ENCODE data around the gene BAHCC1. TPM values are rescaled to one million over a fixed set of nuclear protein-coding genes. Genes with fewer than 3 reads are reported as not detected.

BAHCC1 gene
- total RNA-seq, 2 experiments from 2014 or later: 0.40 to 0.65 TPM

DNA sequence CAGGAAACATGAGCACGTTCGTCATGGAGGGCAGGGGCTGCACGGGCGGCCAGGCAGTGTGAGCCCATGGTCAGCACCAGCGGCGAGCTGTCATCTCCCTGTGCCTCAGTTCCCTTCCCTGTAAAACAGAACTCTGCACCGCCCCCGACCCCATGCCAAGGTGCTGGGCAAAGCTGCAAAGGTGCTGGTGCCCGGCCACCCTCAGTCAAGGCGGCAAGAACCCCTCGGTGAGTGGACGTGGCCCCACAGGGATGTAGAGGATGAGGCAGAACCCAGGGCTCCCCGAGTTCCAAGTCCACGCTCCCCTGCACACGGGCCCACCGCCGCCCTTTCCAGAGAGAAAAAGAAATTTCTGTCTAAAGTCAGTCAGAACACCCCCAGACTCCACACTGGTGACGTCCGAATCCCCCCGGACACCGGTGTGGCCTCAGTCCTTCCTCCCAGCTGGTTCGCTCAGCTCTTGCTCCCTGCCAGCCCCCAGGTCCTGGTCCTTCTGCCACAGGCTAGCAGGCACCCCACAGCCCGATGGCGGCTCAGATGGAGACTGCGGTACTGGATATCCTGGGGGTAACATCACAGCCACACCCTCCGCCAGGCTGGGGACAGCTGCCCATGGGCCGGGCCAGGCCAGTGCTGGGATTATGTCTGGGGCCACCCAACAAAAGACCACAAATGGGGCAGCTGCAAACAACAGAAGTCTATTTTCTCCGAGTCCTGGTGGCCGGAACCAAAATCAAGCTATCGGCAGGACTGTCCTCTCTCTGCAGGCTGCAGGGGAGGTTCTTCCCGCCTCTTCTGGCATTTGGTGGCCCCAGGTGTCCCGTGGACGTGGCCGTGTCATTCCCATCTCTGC, 14.4 kb upstream of the BAHCC1 start:
- H3K36me3 Mint-ChIP-seq (ENCODE audit: low read depth): no peaks in the 10 kb centered on the region
- no peak overlapping the region for H3K4me3 Mint-ChIP-seq
- DNase-seq (no peak), ATAC-seq (no peak)
- CTCF ChIA-PET: no interaction called here
- H3K4me1 Mint-ChIP-seq (ENCODE audit: low read depth): no peaks in the 10 kb centered on the region
- POLR2A ChIA-PET: interaction anchor here (0.6 kb wide), 1 partner anchor 163 kb away, joined by 3 read pairs; no protein-coding TSS in a partner anchor
- H3K27me3 Mint-ChIP-seq: peaks cover 17% of the 10 kb centered on the region
- intact Hi-C loops (cut with micrococcal nuclease): no loop called here
- TF ChIP-seq, protein P1, sequence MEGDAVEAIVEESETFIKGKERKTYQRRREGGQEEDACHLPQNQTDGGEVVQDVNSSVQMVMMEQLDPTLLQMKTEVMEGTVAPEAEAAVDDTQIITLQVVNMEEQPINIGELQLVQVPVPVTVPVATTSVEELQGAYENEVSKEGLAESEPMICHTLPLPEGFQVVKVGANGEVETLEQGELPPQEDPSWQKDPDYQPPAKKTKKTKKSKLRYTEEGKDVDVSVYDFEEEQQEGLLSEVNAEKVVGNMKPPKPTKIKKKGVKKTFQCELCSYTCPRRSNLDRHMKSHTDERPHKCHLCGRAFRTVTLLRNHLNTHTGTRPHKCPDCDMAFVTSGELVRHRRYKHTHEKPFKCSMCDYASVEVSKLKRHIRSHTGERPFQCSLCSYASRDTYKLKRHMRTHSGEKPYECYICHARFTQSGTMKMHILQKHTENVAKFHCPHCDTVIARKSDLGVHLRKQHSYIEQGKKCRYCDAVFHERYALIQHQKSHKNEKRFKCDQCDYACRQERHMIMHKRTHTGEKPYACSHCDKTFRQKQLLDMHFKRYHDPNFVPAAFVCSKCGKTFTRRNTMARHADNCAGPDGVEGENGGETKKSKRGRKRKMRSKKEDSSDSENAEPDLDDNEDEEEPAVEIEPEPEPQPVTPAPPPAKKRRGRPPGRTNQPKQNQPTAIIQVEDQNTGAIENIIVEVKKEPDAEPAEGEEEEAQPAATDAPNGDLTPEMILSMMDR (IDR thresholded peaks at IDR 0.05): no peak
- H3K27ac Mint-ChIP-seq: no peak overlapping the region
- H3K9me3 Mint-ChIP-seq: no peaks in the 10 kb centered on the region

DNA sequence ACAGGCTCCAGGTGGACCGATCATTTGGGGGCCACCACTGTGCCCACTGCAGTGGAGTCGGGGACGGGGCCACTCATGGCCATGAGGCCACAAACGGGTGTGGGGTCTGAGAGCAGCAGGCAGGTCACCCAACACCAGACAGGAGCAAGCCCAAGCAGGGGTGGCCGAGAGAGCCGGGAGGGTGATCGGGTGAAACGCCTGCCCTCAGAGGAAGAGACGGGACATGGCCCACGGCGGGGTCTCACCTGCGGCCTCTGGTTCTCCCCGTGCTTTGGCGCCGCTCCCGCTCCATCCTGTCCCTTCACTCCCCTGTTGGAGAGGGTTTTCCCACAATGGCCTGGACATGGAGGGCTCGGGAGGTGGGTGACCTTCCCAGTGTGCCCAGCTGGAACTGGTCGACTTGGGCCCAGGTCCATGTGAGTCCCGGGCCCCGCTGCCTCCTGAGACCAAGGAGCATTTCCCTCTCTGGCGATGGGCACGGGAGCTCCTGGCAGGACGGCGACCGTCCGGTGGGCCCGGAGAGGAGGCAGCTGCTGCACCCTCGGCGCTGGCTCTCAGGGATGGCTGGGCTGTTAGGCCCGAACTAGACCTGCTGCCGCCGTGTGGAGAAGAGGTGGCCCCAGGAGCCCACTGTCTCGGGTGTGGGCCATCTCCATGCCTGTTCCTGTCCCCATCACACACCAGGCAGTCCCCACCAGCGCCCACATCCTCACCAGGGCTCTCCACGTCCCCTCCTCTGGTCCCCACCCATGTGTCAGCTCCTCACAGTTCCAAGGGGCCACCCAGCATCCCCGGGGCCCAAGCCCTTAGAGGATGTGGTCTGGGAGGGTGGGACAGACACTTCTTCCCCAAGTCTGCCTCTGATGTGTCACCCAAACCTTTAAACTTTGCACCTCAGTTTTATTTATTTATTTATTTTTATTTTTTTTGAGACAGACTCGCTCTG, 13.4 kb upstream of the BAHCC1 start:
- no peak overlapping the region for H3K27ac Mint-ChIP-seq
- CTCF ChIA-PET: no interaction called here
- peaks cover 22% of the 10 kb centered on the region for H3K27me3 Mint-ChIP-seq
- H3K4me1 Mint-ChIP-seq (ENCODE audit: low read depth): no peaks in the 10 kb centered on the region
- ATAC-seq (no peak), DNase-seq (no peak)
- POLR2A ChIA-PET: no interaction called here
- intact Hi-C loops (cut with micrococcal nuclease): no loop called here
- TF ChIP-seq, protein P1 (IDR thresholded peaks at IDR 0.05): no peak
- H3K36me3 Mint-ChIP-seq (ENCODE audit: low read depth): no peaks in the 10 kb centered on the region
- H3K4me3 Mint-ChIP-seq: no peak overlapping the region
- no peaks in the 10 kb centered on the region for H3K9me3 Mint-ChIP-seq

DNA sequence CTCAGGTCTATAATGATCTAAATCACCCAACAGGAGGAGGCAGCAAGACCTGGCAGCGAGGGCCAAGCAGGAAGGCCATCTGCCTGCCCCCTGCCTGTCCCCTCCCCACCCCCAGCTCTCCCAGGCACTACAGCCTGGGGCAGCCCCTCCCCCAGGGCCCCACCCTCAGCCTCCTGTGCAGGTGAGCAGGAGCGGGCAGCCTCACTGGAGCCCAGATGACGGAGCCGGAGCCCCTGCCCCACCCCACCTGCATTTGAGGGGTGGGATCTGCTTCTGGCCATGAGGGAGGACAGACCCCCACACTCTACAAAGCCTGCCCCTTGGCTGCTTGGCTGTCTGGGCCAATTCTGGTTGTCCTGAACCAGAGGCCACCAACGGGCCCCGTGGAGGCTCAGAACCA, 12.4 kb upstream of the BAHCC1 start:
- no peak overlapping the region for H3K4me3 Mint-ChIP-seq
- POLR2A ChIA-PET: no interaction called here
- peaks cover 2% of the 10 kb centered on the region for H3K4me1 Mint-ChIP-seq (ENCODE audit: low read depth)
- DNase-seq: no peak
- no peaks in the 10 kb centered on the region for H3K9me3 Mint-ChIP-seq
- TF ChIP-seq, protein P1 (IDR thresholded peaks at IDR 0.05): no peak
- CTCF ChIA-PET: no interaction called here
- H3K27me3 Mint-ChIP-seq: peaks cover 23% of the 10 kb centered on the region
- no peaks in the 10 kb centered on the region for H3K36me3 Mint-ChIP-seq (ENCODE audit: low read depth)
- no peak overlapping the region for H3K27ac Mint-ChIP-seq
- intact Hi-C loops (cut with micrococcal nuclease): no loop called here
- no peak for ATAC-seq

DNA sequence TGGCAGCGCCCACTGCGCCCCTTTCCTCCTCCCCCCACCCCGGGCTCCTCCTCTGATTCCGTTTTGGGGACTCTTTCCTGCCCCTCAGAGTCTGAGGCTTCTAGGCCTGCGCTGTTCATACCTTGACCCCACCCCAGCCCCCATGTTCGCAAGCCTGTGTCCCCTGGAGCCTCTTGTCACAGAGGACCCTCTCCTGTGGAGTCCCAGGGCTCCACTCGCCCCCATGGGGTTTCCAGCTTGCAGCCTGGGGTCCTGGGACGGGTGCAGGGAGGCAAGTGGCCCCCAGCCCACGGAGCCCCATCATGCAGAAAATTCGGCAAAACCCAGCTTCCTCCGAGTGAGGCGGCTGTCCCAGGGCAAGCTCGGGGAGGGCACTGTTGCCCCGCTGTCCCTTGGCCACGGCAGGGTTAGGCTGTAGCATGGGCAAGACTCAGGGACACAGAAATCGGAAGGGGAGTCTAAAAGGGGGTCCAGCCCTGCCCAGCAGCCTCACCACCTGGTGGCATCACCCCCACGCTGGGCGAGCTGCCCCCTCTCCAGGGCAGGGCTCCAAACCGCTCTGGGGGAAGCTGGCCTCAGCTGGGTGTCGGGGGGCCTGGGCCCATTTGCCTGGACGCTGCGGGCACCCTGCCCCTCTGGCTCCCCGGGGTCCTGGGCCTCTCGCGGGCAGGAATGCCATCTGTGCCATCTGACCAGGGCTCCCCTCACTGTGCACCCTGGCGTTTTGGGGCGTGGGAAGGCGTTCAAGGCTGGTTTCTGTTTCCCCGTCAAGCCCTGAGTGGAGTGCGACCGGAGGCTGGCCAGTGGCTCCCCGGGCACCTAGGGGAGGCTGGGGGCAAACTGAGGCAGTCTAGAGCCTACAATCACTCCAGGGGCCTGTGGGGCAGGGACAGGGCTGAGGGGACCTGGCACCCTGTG, 11.5 kb upstream of the BAHCC1 start:
- Mint-ChIP-seq H3K9me3 (no peaks in the 10 kb centered on the region), H3K27ac (no peak overlapping the region), H3K4me1 (ENCODE audit: low read depth) (peaks cover 2% of the 10 kb centered on the region), H3K4me3 (no peak overlapping the region), H3K36me3 (ENCODE audit: low read depth) (no peaks in the 10 kb centered on the region), H3K27me3 (peaks cover 31% of the 10 kb centered on the region)
- POLR2A ChIA-PET: no interaction called here
- TF ChIP-seq, protein P1 (IDR thresholded peaks at IDR 0.05): no peak
- DNase-seq (no peak), ATAC-seq (no peak)
- CTCF ChIA-PET: no interaction called here
- intact Hi-C loops (cut with micrococcal nuclease): no loop called here
